ENCODE data around the gene CBS.
"Not testable (repeated sequence)": the region's sequence is repeated elsewhere in the genome, so short reads cannot be mapped to it uniquely, and the experiment has no call there.

Gene CBS

GRCh38 chr21:43075170-43076022, at the start of gene CBS:
TSS of gene CBS (minus strand) at chr21:43075835. CDS start at chr21:43072193, 3,642 bp downstream.
- H3K4me3 ChIP-seq (ENCODE audit: low read depth, low read length); DNase-seq (ENCODE audit: low read depth): not testable (repeated sequence)

- not testable (repeated sequence) for H3K4me3 ChIP-seq (ENCODE audit: low read depth, low read length); DNase-seq (ENCODE audit: low read depth)
Observed at GRCh38 chr21:43115956-43116355, 40.3 kb upstream of the CBS start.

GRCh38 chr21:43114483-43114882, 38.8 kb upstream of the CBS start:
- not testable (repeated sequence) for DNase-seq (ENCODE audit: low read depth); H3K4me3 ChIP-seq (ENCODE audit: low read depth, low read length)

GRCh38 chr21:43109006-43109405, 33.4 kb upstream of the CBS start:
- DNase-seq (ENCODE audit: low read depth); H3K4me3 ChIP-seq (ENCODE audit: low read depth, low read length): not testable (repeated sequence)

- not testable (repeated sequence) for H3K4me3 ChIP-seq (ENCODE audit: low read depth, low read length); DNase-seq (ENCODE audit: low read depth)
Observed at GRCh38 chr21:43108177-43108576, 32.5 kb upstream of the CBS start.

GRCh38 chr21:43107794-43108137, 32.1 kb upstream of the CBS start:
- not testable (repeated sequence) for H3K4me3 ChIP-seq (ENCODE audit: low read depth, low read length); DNase-seq (ENCODE audit: low read depth)

GRCh38 chr21:43106965-43107793, 31.5 kb upstream of the CBS start, which contains the start of gene U2AF1:
TSS of gene U2AF1 (minus strand) at chr21:43107570. CDS start at chr21:43107494, 76 bp downstream.
- peak; percentile 25 for DNase-seq (ENCODE audit: low read depth)
- H3K4me3 ChIP-seq (ENCODE audit: low read depth, low read length) = peak within 1 kb of the TSS; percentile 55

GRCh38 chr21:43104642-43105041, 29.0 kb upstream of the CBS start:
- peak overlapping the region; percentile 32 for H3K4me3 ChIP-seq (ENCODE audit: low read depth, low read length)
- not testable (repeated sequence) for DNase-seq (ENCODE audit: low read depth)

GRCh38 chr21:43102281-43102680, 26.6 kb upstream of the CBS start:
- DNase-seq (ENCODE audit: low read depth); H3K4me3 ChIP-seq (ENCODE audit: low read depth, low read length): not testable (repeated sequence)

- DNase-seq (ENCODE audit: low read depth); H3K4me3 ChIP-seq (ENCODE audit: low read depth, low read length): not testable (repeated sequence)
Observed at GRCh38 chr21:43101676-43102075, 26.0 kb upstream of the CBS start.

- H3K4me3 ChIP-seq (ENCODE audit: low read depth, low read length); DNase-seq (ENCODE audit: low read depth): not testable (repeated sequence)
Observed at GRCh38 chr21:43101000-43101399, 25.4 kb upstream of the CBS start.

- not testable (repeated sequence) for DNase-seq (ENCODE audit: low read depth); H3K4me3 ChIP-seq (ENCODE audit: low read depth, low read length)
Observed at GRCh38 chr21:43091979-43092614, 16.5 kb upstream of the CBS start.

- not testable (repeated sequence) for DNase-seq (ENCODE audit: low read depth); H3K4me3 ChIP-seq (ENCODE audit: low read depth, low read length)
Observed at GRCh38 chr21:43090947-43091346, 15.3 kb upstream of the CBS start.

GRCh38 chr21:43089463-43089862, 13.8 kb upstream of the CBS start:
- H3K4me3 ChIP-seq (ENCODE audit: low read depth, low read length); DNase-seq (ENCODE audit: low read depth): not testable (repeated sequence)

GRCh38 chr21:43082587-43083300, 7.1 kb upstream of the CBS start:
- not testable (repeated sequence) for DNase-seq (ENCODE audit: low read depth); H3K4me3 ChIP-seq (ENCODE audit: low read depth, low read length)

- H3K4me3 ChIP-seq (ENCODE audit: low read depth, low read length); DNase-seq (ENCODE audit: low read depth): not testable (repeated sequence)
Observed at GRCh38 chr21:43076643-43077042, 1.0 kb upstream of the CBS start.

- DNase-seq (ENCODE audit: low read depth); H3K4me3 ChIP-seq (ENCODE audit: low read depth, low read length): not testable (repeated sequence)
Observed at GRCh38 chr21:43076023-43076637, 495 bp upstream of the CBS start.

- not testable (repeated sequence) for H3K4me3 ChIP-seq (ENCODE audit: low read depth, low read length); DNase-seq (ENCODE audit: low read depth)
Observed at GRCh38 chr21:43074401-43075169, 1.1 kb downstream of the CBS start.

All from NB4 (cell line).